GM19025 (cell line): ENCODE measurements around the gene RASA1.

Source experiments
- ATAC-seq: cut with Tn5 transposase; IDR thresholded peaks from one replicate; pipeline ENCODE4 v1.9.1; 2021; ENCODE audit warnings: mild to moderate bottlenecking, low read depth, moderate library complexity; ENCODE audit not compliant: unreplicated experiment

The RASA1 gene

GRCh38 chr5:87437724-87438123 is 170.0 kb downstream of the RASA1 start:
- no peak for ATAC-seq

DNA sequence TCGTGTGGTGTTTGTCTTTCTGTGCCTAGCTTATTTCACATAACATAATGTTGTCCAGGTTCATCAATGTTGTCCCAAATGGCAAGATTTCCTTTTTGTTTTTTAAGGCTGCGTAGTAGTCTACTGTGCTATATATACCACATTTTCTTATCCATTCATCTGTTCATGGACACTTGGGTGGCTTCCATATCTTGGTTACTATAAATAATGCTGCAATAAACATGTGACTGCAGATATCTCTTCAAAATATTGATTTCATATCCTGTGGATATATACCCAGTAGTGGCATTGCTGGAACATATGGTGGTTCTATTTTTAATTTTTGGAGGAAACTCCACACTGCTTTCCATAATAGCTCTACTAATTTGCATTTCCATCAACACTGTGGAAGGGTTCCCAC is 170.5 kb downstream of the RASA1 start:
- no peak for ATAC-seq
